ENCODE results near the gene MOB3B.

MOB3B gene

DNA sequence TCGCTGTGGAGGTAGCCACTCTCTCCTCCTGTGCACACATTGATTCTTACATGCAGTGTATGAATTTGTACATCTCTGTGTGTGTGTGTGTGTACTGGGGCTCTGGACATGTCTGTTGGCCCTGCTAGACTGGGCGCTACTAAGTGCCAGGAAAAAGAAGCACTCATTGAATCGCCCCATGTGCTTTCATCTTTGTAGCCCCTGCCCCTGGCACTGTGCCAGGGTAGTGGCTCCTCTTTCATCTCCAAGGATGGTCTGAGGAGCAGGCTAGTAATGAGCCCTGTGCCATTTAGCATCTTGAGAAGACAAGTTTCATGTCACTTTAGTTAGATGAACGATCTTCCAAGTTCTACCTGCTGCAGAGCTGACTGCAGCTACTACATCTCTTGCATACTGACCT is 198.2 kb downstream of the MOB3B start:
- no peak for DNase-seq

DNA sequence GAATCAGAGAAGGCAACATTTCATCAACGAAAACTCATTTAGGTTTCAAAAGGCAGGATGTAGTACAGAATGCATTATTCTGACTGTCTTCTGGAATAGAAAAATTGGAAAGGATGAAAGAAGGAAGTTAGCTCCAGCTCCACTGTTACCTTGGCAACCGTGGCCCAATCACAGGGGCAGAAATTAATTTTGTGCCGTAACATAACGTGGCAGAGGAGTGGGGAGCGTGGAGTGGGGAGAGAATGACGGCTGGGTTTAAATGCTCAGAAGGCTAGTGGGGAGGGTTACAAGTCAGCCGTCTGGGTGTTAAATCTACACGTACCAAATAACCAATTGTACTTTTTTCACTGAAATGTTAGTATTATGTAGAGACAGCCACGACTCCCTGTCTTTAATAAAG is 200.3 kb downstream of the MOB3B start:
- DNase-seq, result no peak

DNA sequence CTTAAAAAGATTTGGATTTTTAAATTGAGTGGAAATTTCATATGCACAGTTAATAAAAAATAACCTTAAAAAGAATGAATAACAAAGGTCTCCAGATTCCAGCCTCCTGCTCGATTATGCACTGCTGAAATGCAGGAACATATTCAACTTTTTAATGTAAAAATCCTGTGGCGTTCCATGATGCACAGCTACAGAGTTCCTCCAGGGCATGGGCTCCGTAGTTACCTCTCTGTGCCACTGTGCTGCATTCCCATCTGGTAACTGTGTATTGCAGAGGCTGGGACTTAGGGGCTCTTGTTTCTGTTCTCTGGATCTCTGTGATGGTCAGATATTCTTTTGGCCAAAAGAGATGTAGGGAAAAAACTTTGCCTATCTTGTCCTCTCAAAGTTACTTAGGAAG is 201.1 kb downstream of the MOB3B start:
- no peak for DNase-seq

DNA sequence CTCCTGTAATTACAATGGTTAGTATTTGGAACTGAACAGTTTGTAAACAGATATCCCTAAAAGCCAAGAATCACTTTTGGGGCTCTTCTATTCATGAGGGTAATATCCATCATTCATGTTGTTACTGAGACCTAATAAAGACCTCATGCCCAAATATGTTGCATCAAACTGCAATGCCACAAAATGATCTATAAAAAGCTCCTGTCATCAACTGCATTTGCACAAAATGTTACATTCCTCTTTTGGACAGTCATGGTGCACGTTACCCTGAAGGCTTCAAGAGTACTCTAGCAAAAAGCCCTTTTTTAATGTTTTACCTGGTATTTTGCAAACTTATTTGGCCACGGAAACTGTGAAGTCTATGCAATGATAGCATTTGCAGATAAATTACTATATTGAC is 218.4 kb downstream of the MOB3B start:
- no peak for DNase-seq

DNA sequence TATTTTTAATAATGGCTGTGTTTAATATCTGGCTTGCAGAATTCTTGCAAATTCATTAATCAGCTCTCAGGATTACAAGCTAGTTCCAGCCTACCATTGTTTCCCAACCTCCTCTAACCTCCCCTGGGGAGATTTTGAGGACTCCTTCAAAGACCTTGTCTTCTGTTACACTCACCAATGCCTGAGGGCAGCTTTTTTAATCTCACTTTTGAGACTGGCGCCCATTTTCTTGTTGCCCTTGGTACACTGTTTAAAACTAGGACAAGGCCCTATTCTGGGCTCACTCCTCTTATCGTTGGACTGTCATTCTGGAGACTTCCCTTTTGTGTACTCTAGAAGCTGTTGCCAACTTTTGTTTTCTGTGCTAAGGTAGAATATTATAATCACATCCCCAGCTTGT is 219.0 kb downstream of the MOB3B start:
- DNase-seq, result no peak

DNA sequence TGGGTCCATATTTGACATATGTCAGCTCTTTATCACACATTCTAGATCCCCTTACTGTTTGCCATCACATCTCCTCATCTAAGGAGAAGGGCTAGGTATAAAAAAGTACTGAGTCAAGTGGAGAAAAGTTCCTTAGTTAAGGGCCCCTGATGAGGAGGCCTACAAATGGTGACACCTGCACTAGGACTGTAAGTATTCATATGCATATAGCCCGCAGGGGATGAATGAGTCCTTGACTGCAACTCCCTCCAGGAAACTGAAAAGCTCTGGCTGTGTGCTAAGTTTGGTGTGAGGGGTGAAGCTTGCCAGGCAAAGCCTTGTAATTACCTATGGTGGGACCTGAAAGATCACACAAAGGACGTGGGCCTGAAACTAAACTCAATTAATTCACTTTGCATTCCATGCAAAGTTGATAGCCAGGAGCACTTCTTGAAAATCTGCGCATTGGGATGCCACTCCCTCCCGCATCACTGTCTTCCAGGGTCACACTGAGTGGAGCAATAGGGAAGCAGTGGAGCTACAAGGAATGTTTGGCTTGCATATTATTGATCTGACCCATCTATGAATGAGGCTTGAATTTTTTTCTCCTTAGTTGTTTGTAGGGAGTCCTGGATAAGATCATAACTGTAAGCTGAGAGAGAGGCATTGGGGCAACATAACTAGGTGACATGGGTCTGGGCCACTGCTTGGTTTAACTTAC is 220.8 kb downstream of the MOB3B start:
- DNase-seq, result no peak

DNA sequence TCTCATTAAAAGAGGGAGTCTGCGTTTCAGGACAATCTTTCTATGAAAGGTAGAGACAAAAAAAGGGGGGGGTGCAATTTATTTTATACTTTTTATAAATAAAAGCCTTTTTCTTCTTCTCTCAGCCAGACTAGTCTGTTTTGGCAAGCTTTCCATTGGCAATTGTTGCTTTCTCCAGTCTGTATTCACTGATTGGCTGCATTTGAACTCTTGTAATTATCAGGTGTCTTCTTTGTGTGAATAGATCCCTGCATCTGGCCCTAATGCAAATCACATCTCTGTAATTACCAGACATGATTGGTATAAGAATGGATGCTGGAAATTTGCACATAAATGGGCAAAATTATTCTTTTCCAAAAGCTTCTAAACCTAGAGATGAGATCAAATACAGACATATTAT is 225.1 kb downstream of the MOB3B start:
- no peak for DNase-seq

DNA sequence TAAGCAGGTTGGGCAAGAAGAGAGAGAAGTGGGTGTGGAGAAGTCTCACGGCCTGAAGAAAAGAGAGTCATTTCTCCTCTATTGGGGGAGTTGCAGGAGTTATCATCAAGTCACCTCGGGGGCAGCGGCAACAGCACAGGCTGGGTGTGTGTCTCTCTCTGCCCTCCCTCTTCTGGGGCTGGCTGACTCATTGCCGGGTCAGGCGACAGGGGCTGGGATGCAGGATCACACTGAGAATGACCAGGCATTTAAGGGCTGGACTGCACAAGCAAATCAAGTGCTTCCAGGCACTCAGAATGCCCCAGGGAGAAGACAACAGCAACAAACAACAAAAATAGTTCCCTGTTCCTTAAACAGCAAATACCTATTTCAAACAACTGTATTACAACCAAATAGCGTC is 226.4 kb downstream of the MOB3B start:
- DNase-seq, result no peak

DNA sequence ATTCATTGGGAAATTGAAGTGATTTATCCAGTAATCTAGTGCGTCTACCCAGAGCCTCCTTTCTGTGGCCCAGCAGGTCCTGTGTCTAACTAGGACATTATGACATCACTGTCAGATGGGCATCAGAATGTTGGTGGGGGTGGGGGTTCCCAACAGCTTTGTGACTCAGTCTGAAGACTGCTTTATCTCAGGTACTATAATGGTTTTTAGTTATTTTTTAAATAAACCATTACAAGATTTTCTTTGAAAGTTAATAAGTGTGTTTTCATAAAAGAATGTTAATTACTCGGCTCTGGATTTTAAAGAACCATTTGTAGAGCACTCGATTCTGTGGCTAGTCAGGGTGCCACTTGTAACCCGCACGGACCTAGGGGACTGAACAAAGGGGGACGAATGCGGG is 232.6 kb downstream of the MOB3B start, which contains the start of gene EQTN:
EQTN (minus strand) TSS at position 101 of the 400 bp plus-strand sequence; CDS start at position 6, 95 bp downstream.
- no peak for DNase-seq

DNA sequence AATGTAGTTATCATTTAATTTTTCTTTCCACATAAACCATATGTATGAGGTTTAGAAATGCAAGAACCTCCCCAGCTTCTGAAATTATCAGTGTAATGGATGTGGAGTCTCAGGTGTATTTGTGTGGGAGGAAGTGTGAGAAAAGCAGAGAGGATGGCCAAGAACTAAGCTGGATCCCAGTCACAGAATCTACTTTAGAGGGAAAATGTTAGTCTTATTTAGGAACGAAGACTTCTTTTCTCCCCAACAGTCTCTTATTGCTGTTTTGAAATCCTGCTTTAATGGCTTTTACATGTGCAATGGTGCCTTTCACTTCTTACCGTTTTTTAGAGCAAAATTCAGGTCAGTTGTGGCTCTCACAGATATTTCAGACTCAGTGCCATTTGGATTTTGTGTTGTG is 235.6 kb downstream of the MOB3B start:
- DNase-seq, result no peak

DNA sequence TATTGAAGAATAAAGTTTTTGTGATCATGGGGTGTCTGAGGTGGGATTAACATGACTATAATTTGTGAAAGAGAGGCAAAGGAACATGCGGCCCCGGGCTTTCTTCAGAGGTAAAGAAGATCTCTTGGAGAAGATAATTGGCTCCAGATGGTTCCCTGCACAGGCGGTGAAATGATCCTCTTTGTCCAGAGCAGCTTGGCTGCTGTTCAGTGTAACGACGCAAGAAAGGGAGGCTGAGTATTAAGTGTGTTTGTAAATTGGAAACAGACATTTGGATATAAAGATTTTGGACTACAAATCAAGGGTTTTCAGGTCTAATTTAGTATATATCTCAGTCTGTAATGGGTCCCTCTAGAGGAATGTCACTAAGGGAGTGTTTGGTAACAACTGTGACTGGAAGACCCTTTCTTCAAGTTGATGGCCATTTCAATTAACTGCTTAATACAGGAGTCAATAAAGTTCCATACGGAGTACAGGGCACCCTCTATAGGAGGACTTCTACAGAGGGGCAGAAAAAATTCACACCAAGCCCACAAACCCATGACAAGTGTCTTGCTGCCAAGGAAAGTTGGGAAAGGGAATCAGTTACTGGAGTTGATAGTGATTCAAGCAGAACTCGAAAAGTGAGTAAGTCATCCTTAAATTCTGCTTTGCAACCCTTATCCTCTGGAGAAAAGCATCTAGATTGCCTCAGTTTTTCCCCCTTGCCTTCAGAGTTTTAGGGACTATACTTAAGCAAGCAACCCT is 236.8 kb downstream of the MOB3B start:
- no peak for DNase-seq

DNA sequence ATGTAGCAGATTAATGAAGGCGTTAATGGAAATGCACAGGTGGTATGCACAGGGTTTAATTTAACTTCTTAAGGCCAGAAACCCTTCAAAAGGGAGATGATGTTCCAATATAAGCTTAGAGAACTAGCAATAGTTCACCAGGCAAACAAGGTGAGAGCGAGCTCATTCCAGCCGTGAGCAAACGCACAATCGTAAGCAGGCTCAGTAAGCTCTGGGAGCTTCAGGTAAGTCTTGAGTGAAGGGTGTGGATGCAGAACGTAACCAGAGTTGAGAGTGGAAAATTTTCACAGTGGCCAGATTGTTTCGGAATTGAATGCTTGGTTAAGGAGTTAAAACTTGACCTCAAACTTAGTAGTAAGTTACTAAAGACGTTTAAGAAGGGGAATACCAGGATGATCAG is 238.3 kb downstream of the MOB3B start:
- no peak for DNase-seq

DNA sequence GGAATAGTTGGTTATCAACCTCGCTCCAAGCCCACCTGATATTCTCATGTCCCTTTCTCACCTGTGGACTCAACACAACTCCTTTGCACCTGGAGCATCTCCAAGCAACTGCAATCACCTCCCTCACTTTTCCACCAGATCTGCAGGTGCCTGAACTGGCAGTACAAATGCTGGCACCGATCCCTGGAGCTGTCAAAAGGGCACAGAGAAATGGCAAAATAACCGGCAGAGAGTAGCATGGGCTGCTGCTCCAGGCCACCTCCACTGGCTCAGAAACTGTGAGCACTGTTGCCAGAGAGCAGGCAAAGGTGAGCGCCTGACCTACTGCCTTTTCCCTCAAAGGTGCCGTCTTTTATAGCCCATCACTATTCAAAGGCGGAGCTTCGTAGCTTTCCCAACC is 247.3 kb downstream of the MOB3B start:
- no peak for DNase-seq

DNA sequence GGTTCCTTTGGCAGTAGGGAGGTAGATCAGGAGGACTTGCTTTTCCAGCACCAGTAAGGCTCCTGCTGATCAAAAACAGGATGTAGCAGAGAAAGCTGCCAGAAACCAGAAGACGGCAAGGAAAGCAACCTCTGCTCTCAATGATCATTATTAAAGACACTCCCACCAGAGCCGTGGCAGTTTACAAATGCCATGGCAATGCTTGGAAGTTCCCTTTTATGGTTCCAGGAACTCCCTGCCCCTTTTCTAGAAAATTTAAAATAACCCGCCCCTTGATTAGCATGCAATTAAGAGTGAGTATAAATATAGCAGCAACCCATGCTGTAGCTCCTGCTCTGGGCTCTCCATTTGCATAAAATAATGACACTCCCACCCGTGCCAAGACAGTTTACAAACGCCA is 248.8 kb downstream of the MOB3B start:
- no peak for DNase-seq

DNA sequence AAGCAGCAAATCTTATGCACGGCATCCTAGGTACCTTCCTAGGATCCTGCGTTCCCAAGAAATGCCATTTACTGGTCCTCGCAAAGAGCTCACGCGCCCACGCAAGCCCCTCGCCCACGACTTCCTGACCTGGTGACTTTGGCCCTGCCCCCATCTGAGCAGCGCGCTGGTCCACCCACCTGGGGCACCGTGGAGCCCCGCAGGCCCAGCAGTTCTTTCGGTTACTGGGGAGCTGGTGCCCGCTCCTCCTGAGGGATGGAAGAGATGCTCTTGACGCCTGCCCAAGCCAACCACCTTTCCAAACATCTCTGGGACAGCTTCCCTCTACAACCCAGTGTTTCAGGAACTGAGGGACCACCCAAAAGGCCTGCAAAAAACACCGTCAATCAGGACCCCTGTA is 249.4 kb downstream of the MOB3B start:
- DNase-seq, result no peak

DNA sequence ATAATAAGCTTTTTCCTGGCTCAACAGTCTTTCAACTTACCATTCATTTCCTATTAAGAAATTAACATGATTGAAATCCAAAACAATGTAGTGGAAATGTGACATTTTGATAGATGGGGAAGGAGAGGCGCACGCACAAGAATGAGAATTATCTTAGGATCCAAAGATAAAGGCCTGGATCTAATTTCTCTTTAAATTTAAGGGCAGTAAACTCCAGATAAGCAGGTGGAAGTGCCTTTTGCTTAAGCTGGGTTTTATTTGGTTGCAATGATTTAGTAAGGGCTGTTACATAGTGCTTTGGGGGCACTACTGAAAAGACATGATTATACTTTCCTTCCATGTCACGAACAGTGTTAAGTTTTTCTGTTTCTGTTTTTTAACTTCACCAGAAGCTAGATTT is 250.0 kb downstream of the MOB3B start:
- no peak for DNase-seq

DNA sequence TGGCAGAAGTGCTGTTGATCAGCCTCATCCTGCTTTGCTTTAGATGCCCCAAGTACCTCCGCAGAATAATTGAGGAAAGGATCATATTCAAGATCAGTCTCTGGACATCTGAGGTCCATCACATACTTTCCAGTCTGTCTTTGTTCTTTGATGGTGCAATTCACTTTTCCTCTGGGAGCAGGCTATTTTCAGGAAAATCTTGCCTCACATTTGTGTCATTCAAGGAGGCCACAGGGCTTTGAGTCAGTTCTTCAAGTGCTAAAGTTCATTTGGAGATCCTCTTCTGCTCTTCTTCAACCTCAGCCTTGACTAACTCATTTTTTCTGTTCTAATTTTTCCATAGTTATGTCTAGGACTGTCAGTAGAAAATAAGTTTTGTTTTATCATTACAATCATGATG is 251.2 kb downstream of the MOB3B start:
- no peak for DNase-seq

DNA sequence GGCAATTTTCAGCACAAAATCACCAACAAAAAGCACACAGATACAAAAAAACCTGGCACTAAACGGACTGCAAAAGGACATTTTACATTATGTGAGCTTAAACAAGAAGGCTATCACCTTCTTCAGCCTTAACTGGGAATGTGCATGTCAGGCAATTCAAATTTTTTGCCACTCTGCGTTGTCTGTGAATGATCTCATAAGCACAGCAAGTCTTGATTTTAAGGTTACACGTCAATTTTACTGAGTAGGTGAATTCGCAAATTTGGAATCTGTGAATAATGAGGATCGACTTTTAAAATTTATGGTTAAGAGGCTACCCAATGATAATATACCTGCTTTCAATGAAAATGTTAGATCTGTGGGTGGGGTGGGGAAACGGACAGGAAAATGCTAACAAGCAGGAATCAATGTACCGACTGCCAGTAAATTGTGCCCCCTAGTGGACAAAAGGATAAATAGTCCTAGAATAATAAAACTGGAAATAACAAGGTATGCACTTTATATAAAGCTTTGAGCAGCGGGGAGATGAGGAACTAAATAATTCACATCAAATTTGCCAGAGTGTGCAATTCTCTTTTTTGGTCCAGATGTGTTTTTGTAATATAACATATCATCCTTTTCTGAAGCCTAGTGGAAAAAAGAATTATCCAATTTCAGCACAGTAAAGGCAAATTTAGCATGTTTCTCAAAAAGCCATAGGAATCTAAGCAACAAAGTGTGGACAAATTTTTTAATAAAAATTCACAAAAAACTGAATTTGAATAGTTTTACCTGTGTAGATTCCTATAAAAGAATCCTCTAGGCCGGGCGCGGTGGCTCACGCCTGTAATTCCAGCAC is 253.2 kb downstream of the MOB3B start:
- no peak for DNase-seq
